CD4-positive, alpha-beta T cell (primary cell): ENCODE data around the gene JMJD4. TPM values are rescaled to one million over a fixed set of nuclear protein-coding genes. Genes with fewer than 3 reads are reported as not detected.

Source experiments
- ATAC-seq: fragments of 200-7000 bp; cut with Tn5 transposase; one replicate; pipeline ENCODE4 v1.10.0; 2022; ENCODE audit warnings: mild to moderate bottlenecking; ENCODE audit not compliant: poor library complexity
- CTCF ChIA-PET: fragments of 350-600 bp; sonication (Branson Sonifier 250); formaldehyde crosslinking; loops from one replicate; lab custom pipeline; 2021; ENCODE audit warnings: antibody characterized with exemption, inconsistent platforms; lab: Charles Lee
- POLR2A ChIA-PET: fragments of 350-600 bp; sonication (Branson Sonifier 250); formaldehyde crosslinking; loops from one replicate; lab custom pipeline; 2021; ENCODE audit warnings: antibody characterized with exemption, inconsistent platforms; lab: Charles Lee
- DNase-seq, 14 experiments: peaks; one replicate each; pipeline ENCODE4 v3.0.0-alpha.2; 2013 to 2020; ENCODE audit warnings: mixed read lengths in 2 of 14
- H3K27ac ChIP-seq, 2 donors: one replicate each; pipeline versions ENCODE4 v1.5.1 to v1.7.0; 2013; ENCODE audit warnings: low read length in 2 of 2, low read depth in 1 of 2, mild to moderate bottlenecking in 1 of 2
- H3K27me3 ChIP-seq, 2 experiments: 1 replicate in 1 of 2; 2 replicates in 1 of 2; pipeline versions ENCODE4 v1.6.1 to v1.7.0; 2013; ENCODE audit warnings: low read length in 2 of 2, control low read depth in 1 of 2, mild to moderate bottlenecking in 1 of 2, moderate library complexity in 1 of 2; ENCODE audit not compliant: insufficient read depth in 2 of 2, control insufficient read depth in 1 of 2
- H3K36me3 ChIP-seq: one replicate; pipeline ENCODE4 v1.6.1; 2013; ENCODE audit warnings: low read length, control low read depth; ENCODE audit not compliant: insufficient read depth
- H3K4me1 ChIP-seq: one replicate; pipeline ENCODE4 v1.6.1; 2013; ENCODE audit warnings: low read length, control low read depth; ENCODE audit not compliant: insufficient read depth
- H3K4me3 ChIP-seq: one replicate; pipeline ENCODE4 v1.5.1; 2013; ENCODE audit warnings: mild to moderate bottlenecking, low read length, moderate library complexity
- H3K9me3 ChIP-seq, 2 experiments: 1 replicate in 1 of 2; 2 replicates in 1 of 2; pipeline versions ENCODE4 v1.6.1 to v1.7.0; 2013; ENCODE audit warnings: low read length in 2 of 2, mild to moderate bottlenecking in 2 of 2, control low read depth in 1 of 2, moderate library complexity in 1 of 2; ENCODE audit not compliant: control insufficient read depth in 1 of 2, insufficient read depth in 1 of 2
- H3K27ac Mint-ChIP-seq: one replicate; pipeline ENCODE4 v1.8.0; 2020; ENCODE audit warnings: mixed read lengths
- H3K27me3 Mint-ChIP-seq: one replicate; pipeline ENCODE4 v1.8.0; 2021; ENCODE audit warnings: mixed read lengths
- H3K36me3 Mint-ChIP-seq: one replicate; pipeline ENCODE4 v1.8.0; 2021; ENCODE audit warnings: low read depth, mixed read lengths
- H3K4me1 Mint-ChIP-seq: one replicate; pipeline ENCODE4 v1.8.0; 2021; ENCODE audit warnings: low read depth, mixed read lengths
- H3K4me3 Mint-ChIP-seq: one replicate; pipeline ENCODE4 v1.8.0; 2020; ENCODE audit warnings: mild to moderate bottlenecking, mixed read lengths
- H3K9me3 Mint-ChIP-seq: one replicate; pipeline ENCODE4 v1.8.0; 2020; ENCODE audit warnings: mixed read lengths
- intact Hi-C, 2 experiments: fragments of 100-400 bp; cut with DNase I in 1 of 2; cut with micrococcal nuclease in 1 of 2; formaldehyde crosslinking; loops; one replicate each; pipeline versions ENCODE4 v1.15.1 to v1.9.0; 2023 to 2025; cut with DNase I, micrococcal nuclease
- total RNA-seq, 174 experiments: library from RNA in 2 of 174; stranded (reverse) in 2 of 174; gene quantifications; one replicate each; pipeline ENCODE4 v1.2.3 and lab custom pipeline; 2021 to 2026
- TF ChIP-seq, protein P1 (sequence below): fragments of 200-600 bp; IDR thresholded peaks from one replicate; pipeline ENCODE4 v1.8.0; 2022; ENCODE audit warnings: antibody characterized with exemption, mild to moderate bottlenecking

JMJD4 gene
- total RNA-seq, 2 experiments from 2014 or later, result 11.4 to 11.9 TPM

DNA sequence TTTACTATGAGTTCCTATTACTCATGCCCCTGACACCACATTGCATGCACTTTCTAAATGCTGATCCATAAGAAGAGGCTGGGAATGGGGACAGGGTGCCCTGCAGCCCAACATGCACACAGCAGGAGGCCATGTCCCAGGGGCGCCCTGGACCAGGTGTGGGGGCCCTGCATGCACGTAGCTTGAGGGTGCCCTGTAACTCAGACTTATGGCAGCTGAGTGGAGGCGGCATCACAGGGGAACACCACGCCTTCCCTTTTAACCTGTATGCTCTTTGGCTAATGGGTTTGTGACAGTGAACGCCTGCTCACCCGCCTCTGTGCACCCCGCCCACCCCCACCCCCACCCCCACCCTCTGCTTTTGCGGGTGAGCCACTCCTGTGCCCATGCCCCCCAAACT, 36.2 kb upstream of the JMJD4 start:
- Histone ChIP-seq H3K9me3 (no peaks in the 10 kb centered on the region), H3K27ac (no peak overlapping the region), H3K36me3 (peaks cover 41% of the 10 kb centered on the region), H3K4me1 (peaks cover 32% of the 10 kb centered on the region), H3K27me3 (no peaks in the 10 kb centered on the region), H3K4me3 (no peak overlapping the region)
- ChIA-PET CTCF (no interaction called here), POLR2A (no interaction called here)
- Mint-ChIP-seq H3K27me3 (no peaks in the 10 kb centered on the region), H3K4me3 (no peak overlapping the region), H3K4me1 (peaks cover 40% of the 10 kb centered on the region), H3K27ac (no peak overlapping the region), H3K36me3 (peaks cover 39% of the 10 kb centered on the region), H3K9me3 (no peaks in the 10 kb centered on the region)
- intact Hi-C loops, result no loop called here
- TF ChIP-seq, protein P1, sequence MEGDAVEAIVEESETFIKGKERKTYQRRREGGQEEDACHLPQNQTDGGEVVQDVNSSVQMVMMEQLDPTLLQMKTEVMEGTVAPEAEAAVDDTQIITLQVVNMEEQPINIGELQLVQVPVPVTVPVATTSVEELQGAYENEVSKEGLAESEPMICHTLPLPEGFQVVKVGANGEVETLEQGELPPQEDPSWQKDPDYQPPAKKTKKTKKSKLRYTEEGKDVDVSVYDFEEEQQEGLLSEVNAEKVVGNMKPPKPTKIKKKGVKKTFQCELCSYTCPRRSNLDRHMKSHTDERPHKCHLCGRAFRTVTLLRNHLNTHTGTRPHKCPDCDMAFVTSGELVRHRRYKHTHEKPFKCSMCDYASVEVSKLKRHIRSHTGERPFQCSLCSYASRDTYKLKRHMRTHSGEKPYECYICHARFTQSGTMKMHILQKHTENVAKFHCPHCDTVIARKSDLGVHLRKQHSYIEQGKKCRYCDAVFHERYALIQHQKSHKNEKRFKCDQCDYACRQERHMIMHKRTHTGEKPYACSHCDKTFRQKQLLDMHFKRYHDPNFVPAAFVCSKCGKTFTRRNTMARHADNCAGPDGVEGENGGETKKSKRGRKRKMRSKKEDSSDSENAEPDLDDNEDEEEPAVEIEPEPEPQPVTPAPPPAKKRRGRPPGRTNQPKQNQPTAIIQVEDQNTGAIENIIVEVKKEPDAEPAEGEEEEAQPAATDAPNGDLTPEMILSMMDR, result no peak
- ATAC-seq (no peak), DNase-seq (peak in 1 of 14 experiments; percentile 2)

DNA sequence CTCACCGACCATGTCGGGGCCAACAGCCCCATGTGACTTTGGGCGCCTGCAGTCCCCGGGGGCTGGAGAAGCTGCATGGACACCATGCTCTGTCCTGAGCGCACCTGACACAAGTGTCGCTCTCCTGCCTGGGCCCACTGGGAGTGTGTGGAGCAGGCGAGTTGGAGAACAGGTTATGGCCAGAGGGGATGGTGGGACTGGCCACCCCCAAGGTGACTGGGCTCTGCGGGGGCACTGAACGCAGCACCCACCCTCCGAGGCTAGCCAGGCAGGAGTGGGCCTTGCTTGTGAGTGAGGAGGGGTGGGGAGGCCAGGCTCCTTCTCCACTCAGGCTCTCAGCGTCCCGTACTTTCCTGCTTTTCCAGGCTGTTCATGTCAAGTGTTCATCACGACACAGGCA, 35.7 kb upstream of the JMJD4 start:
- Histone ChIP-seq H3K36me3 (peaks cover 36% of the 10 kb centered on the region), H3K27ac (no peak overlapping the region), H3K9me3 (no peaks in the 10 kb centered on the region), H3K27me3 (no peaks in the 10 kb centered on the region), H3K4me1 (peaks cover 37% of the 10 kb centered on the region), H3K4me3 (no peak overlapping the region)
- intact Hi-C loops, result no loop called here
- ATAC-seq (no peak), DNase-seq (peak in 1 of 14 experiments; percentile 6)
- POLR2A ChIA-PET, result no interaction called here
- H3K4me1 Mint-ChIP-seq, result peaks cover 45% of the 10 kb centered on the region
- CTCF ChIA-PET, result no interaction called here
- no peaks in the 10 kb centered on the region for H3K9me3 Mint-ChIP-seq
- peaks cover 34% of the 10 kb centered on the region for H3K36me3 Mint-ChIP-seq
- H3K4me3 Mint-ChIP-seq, result no peak overlapping the region
- TF ChIP-seq, protein P1, result no peak
- H3K27ac Mint-ChIP-seq, result no peak overlapping the region
- no peaks in the 10 kb centered on the region for H3K27me3 Mint-ChIP-seq

DNA sequence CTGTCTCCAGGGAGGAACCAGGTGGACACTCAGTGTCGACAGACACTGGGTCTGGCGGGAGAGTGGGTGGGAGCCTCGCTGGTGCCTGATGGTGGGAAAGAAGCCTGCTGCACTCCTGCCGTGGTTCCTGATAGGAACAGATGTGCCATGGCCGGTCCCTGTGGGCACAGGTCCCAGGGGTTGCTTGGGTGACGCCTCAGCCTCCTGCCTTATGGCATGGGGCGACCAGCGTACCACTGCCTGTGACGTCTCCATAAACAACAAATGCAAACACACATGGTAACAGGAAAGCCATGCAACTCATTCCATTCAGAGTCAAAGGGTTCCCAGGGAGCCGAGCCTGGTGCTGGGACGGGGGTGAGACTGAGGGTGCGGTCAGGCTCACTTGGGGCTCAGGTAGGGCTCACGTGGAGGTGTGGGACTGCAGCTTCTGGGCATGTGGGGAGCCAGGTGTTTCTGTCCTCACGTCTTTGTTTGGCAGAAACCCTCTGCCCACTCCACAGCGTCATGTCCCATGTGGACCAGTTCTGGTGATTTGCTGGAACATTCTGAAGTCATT, 34.9 kb upstream of the JMJD4 start:
- H3K36me3 Mint-ChIP-seq, result peaks cover 34% of the 10 kb centered on the region
- Histone ChIP-seq H3K36me3 (peaks cover 32% of the 10 kb centered on the region), H3K4me1 (peaks cover 45% of the 10 kb centered on the region), H3K27me3 (no peaks in the 10 kb centered on the region), H3K27ac (no peak overlapping the region), H3K4me3 (no peak overlapping the region), H3K9me3 (no peaks in the 10 kb centered on the region)
- POLR2A ChIA-PET, result no interaction called here
- H3K4me1 Mint-ChIP-seq, result peaks cover 53% of the 10 kb centered on the region
- no peak overlapping the region for H3K27ac Mint-ChIP-seq
- H3K9me3 Mint-ChIP-seq, result no peaks in the 10 kb centered on the region
- CTCF ChIA-PET, result no interaction called here
- peak in 1 of 14 experiments; percentile 2 for DNase-seq
- TF ChIP-seq, protein P1, result no peak
- no peaks in the 10 kb centered on the region for H3K27me3 Mint-ChIP-seq
- intact Hi-C loops, result loop anchor here in 1 of 2 experiments (5.0 kb wide), 1 partner anchor 117 kb away; no protein-coding TSS in a partner anchor
- ATAC-seq, result no peak
- no peak overlapping the region for H3K4me3 Mint-ChIP-seq
